HUES48 (cell line): Measurements from ENCODE around the gene MYBPH.

Experiments
- H3K27ac ChIP-seq: one replicate; pipeline ENCODE4 v1.7.0; 2013; ENCODE audit warnings: low read depth, low read length, inconsistent platforms
- H3K27me3 ChIP-seq: 2 replicates; pipeline ENCODE4 v1.6.1; 2013; ENCODE audit warnings: mild to moderate bottlenecking, low read length; ENCODE audit not compliant: control insufficient read depth, insufficient read depth
- H3K36me3 ChIP-seq: 2 replicates; pipeline ENCODE4 v1.6.1; 2013; ENCODE audit warnings: low read length; ENCODE audit not compliant: control insufficient read depth, insufficient read depth
- H3K4me1 ChIP-seq: 2 replicates; pipeline ENCODE4 v1.6.1; 2013; ENCODE audit warnings: mild to moderate bottlenecking, low read length; ENCODE audit not compliant: control insufficient read depth, insufficient read depth
- H3K4me3 ChIP-seq: 2 replicates; pipeline ENCODE4 v1.5.1; 2013; ENCODE audit warnings: mild to moderate bottlenecking, low read depth, low read length
- H3K9ac ChIP-seq: 2 replicates; pipeline ENCODE4 v1.6.1; 2013; ENCODE audit warnings: mild to moderate bottlenecking, low read depth, low read length, moderate library complexity
- H3K9me3 ChIP-seq: 2 replicates; pipeline ENCODE4 v1.6.1; 2013; ENCODE audit warnings: low read length; ENCODE audit not compliant: control insufficient read depth, insufficient read depth

MYBPH gene

GRCh38 chr1:203175237-203175826 lies at the start of gene MYBPH:
MYBPH (minus strand) TSS chr1:203175826; CDS start chr1:203175755, 71 bp downstream.
- H3K27me3 ChIP-seq = no peaks in the 10 kb centered on the region
- no peaks in the 10 kb centered on the region for H3K36me3 ChIP-seq
- no peak within 1 kb of the TSS for H3K4me3 ChIP-seq
- no peak within 1 kb of the TSS for H3K9ac ChIP-seq
- no peak within 1 kb of the TSS for H3K27ac ChIP-seq
- H3K4me1 ChIP-seq = peaks cover 4% of the 10 kb centered on the region; the same call in 1 of the 2 replicates
- H3K9me3 ChIP-seq = no peaks in the 10 kb centered on the region

- Histone ChIP-seq H3K36me3 (no peaks in the 10 kb centered on the region), H3K27ac (no peak overlapping the region), H3K9ac (no peak overlapping the region), H3K9me3 (no peaks in the 10 kb centered on the region), H3K27me3 (no peaks in the 10 kb centered on the region), H3K4me1 (no peaks in the 10 kb centered on the region), H3K4me3 (no peak overlapping the region)
Observed at GRCh38 chr1:203225071-203225470, 49.4 kb upstream of the MYBPH start.

GRCh38 chr1:203223012-203223775 lies 47.6 kb upstream of the MYBPH start:
- Histone ChIP-seq H3K4me1 (no peaks in the 10 kb centered on the region), H3K27ac (no peak overlapping the region), H3K27me3 (no peaks in the 10 kb centered on the region; the same call in 1 of the 2 replicates), H3K9ac (no peak overlapping the region), H3K36me3 (no peaks in the 10 kb centered on the region), H3K9me3 (no peaks in the 10 kb centered on the region), H3K4me3 (no peak overlapping the region)

- H3K4me3 ChIP-seq = no peak overlapping the region
Observed at GRCh38 chr1:203219934-203220333, 44.3 kb upstream of the MYBPH start.

GRCh38 chr1:203219171-203219570 lies 43.5 kb upstream of the MYBPH start:
- H3K9me3 ChIP-seq = no peaks in the 10 kb centered on the region
- H3K36me3 ChIP-seq = no peaks in the 10 kb centered on the region
- H3K27me3 ChIP-seq = no peaks in the 10 kb centered on the region; the same call in 1 of the 2 replicates
- no peak overlapping the region for H3K4me3 ChIP-seq
- peaks cover 15% of the 10 kb centered on the region; the same call in 1 of the 2 replicates for H3K4me1 ChIP-seq
- H3K27ac ChIP-seq = no peak overlapping the region
- H3K9ac ChIP-seq = no peak overlapping the region

More at GRCh38 chr1:203219934-203220333, 44.3 kb upstream of the MYBPH start:
- no peaks in the 10 kb centered on the region for H3K9me3 ChIP-seq
- H3K4me1 ChIP-seq = peaks cover 15% of the 10 kb centered on the region; the same call in 1 of the 2 replicates
- H3K27me3 ChIP-seq = no peaks in the 10 kb centered on the region; the same call in 1 of the 2 replicates
- no peak overlapping the region for H3K9ac ChIP-seq
- no peak overlapping the region for H3K27ac ChIP-seq
- no peaks in the 10 kb centered on the region for H3K36me3 ChIP-seq

- H3K4me3 ChIP-seq = no peak overlapping the region
- H3K9me3 ChIP-seq = no peaks in the 10 kb centered on the region
- peaks cover 15% of the 10 kb centered on the region; the same call in 1 of the 2 replicates for H3K4me1 ChIP-seq
- no peak overlapping the region for H3K27ac ChIP-seq
- H3K36me3 ChIP-seq = no peaks in the 10 kb centered on the region
- H3K9ac ChIP-seq = no peak overlapping the region
- H3K27me3 ChIP-seq = no peaks in the 10 kb centered on the region; the same call in 1 of the 2 replicates
Observed at GRCh38 chr1:203217668-203218067, 42.0 kb upstream of the MYBPH start.

GRCh38 chr1:203217139-203217655 lies 41.6 kb upstream of the MYBPH start:
- no peak overlapping the region for H3K27ac ChIP-seq
- no peak overlapping the region for H3K9ac ChIP-seq
- no peaks in the 10 kb centered on the region for H3K36me3 ChIP-seq
- H3K4me1 ChIP-seq = peaks cover 15% of the 10 kb centered on the region; the same call in 1 of the 2 replicates
- no peak overlapping the region for H3K4me3 ChIP-seq
- H3K27me3 ChIP-seq = no peaks in the 10 kb centered on the region; the same call in 1 of the 2 replicates
- H3K9me3 ChIP-seq = no peaks in the 10 kb centered on the region

- Histone ChIP-seq H3K4me3 (peak overlapping the region; percentile 34; the same call in 1 of the 2 replicates), H3K9ac (no peak overlapping the region), H3K27me3 (no peaks in the 10 kb centered on the region; the same call in 1 of the 2 replicates), H3K27ac (peak overlapping the region; percentile 8), H3K4me1 (peaks cover 15% of the 10 kb centered on the region; the same call in 1 of the 2 replicates), H3K9me3 (no peaks in the 10 kb centered on the region), H3K36me3 (no peaks in the 10 kb centered on the region)
Observed at GRCh38 chr1:203216274-203217138, 40.9 kb upstream of the MYBPH start.

- H3K27ac ChIP-seq = no peak overlapping the region
- H3K4me1 ChIP-seq = peaks cover 15% of the 10 kb centered on the region; the same call in 1 of the 2 replicates
- H3K9me3 ChIP-seq = no peaks in the 10 kb centered on the region
- no peak overlapping the region for H3K4me3 ChIP-seq
- H3K36me3 ChIP-seq = no peaks in the 10 kb centered on the region
- H3K9ac ChIP-seq = no peak overlapping the region
- H3K27me3 ChIP-seq = no peaks in the 10 kb centered on the region; the same call in 1 of the 2 replicates
Observed at GRCh38 chr1:203215573-203215972, 39.9 kb upstream of the MYBPH start.

- Histone ChIP-seq H3K9me3 (no peaks in the 10 kb centered on the region), H3K36me3 (no peaks in the 10 kb centered on the region), H3K27me3 (no peaks in the 10 kb centered on the region; the same call in 1 of the 2 replicates), H3K4me1 (peaks cover 15% of the 10 kb centered on the region; the same call in 1 of the 2 replicates), H3K9ac (no peak overlapping the region), H3K27ac (no peak overlapping the region), H3K4me3 (no peak overlapping the region)
Observed at GRCh38 chr1:203214871-203215270, 39.2 kb upstream of the MYBPH start.
